H9 (cell line): ENCODE results near the gene SLC27A1. TPM values are rescaled to one million over a fixed set of nuclear protein-coding genes. Genes with fewer than 3 reads are reported as not detected.

Source experiments
- DNase-seq: peaks from one replicate; pipeline ENCODE4 v3.0.0-alpha.2; 2017
- H2AFZ ChIP-seq: one replicate; pipeline ENCODE4 v1.6.1; 2013; ENCODE audit warnings: mild to moderate bottlenecking, low read length, control low read depth, moderate library complexity
- H2AK5ac ChIP-seq: 2 replicates; pipeline ENCODE4 v1.6.1; 2013; ENCODE audit warnings: low read length, control low read depth, mixed read lengths; ENCODE audit not compliant: insufficient read length
- H2BK120ac ChIP-seq: one replicate; pipeline ENCODE4 v1.6.1; 2013; ENCODE audit warnings: low read depth, mild to moderate bottlenecking, low read length, control low read depth, inconsistent platforms; ENCODE audit not compliant: poor library complexity, severe bottlenecking
- H2BK12ac ChIP-seq: 2 replicates; pipeline ENCODE4 v1.6.1; 2013; ENCODE audit warnings: low read length, control low read depth, mixed read lengths, low read depth; ENCODE audit not compliant: insufficient read length
- H2BK15ac ChIP-seq: 2 replicates; pipeline ENCODE4 v1.6.1; 2013; ENCODE audit warnings: low read depth, low read length, control low read depth
- H2BK20ac ChIP-seq: one replicate; pipeline ENCODE4 v1.6.1; 2013; ENCODE audit warnings: low read depth, mild to moderate bottlenecking, low read length, control low read depth, inconsistent platforms; ENCODE audit not compliant: poor library complexity, severe bottlenecking
- H2BK5ac ChIP-seq: 2 replicates; pipeline ENCODE4 v1.6.1; 2013; ENCODE audit warnings: low read length, control low read depth, mixed read lengths; ENCODE audit not compliant: insufficient read length
- H3K14ac ChIP-seq: 2 replicates; pipeline ENCODE4 v1.6.1; 2013; ENCODE audit warnings: low read length, control low read depth; ENCODE audit not compliant: insufficient read depth
- H3K18ac ChIP-seq: 2 replicates; pipeline ENCODE4 v1.6.1; 2013; ENCODE audit warnings: low read depth, mild to moderate bottlenecking, mixed read lengths, low read length, control low read depth; ENCODE audit not compliant: insufficient read length
- H3K23ac ChIP-seq: 2 replicates; pipeline ENCODE4 v1.6.1; 2013; ENCODE audit warnings: low read length, control low read depth, mixed read lengths, low read depth; ENCODE audit not compliant: insufficient read length
- H3K23me2 ChIP-seq: 2 replicates; pipeline ENCODE4 v1.6.1; 2013; ENCODE audit warnings: low read depth, mild to moderate bottlenecking, mixed read lengths, low read length, control low read depth; ENCODE audit not compliant: insufficient read length, poor library complexity, severe bottlenecking
- H3K27ac ChIP-seq: 2 replicates; pipeline ENCODE4 v1.5.1; 2013; ENCODE audit warnings: low read length, control low read depth, mixed read lengths, low read depth; ENCODE audit not compliant: insufficient read length
- H3K27me3 ChIP-seq: 2 replicates; pipeline ENCODE4 v1.6.1; 2013; ENCODE audit warnings: low read length, control low read depth, inconsistent platforms; ENCODE audit not compliant: insufficient read depth
- H3K4ac ChIP-seq: 2 replicates; pipeline ENCODE4 v1.6.1; 2013; ENCODE audit warnings: low read depth, mild to moderate bottlenecking, control low read depth, inconsistent platforms, low read length, moderate library complexity
- H3K4me1 ChIP-seq: 2 replicates; pipeline ENCODE4 v1.6.1; 2013; ENCODE audit warnings: low read length, control low read depth, inconsistent platforms; ENCODE audit not compliant: insufficient read depth
- H3K4me2 ChIP-seq: 2 replicates; pipeline ENCODE4 v1.6.1; 2013; ENCODE audit warnings: low read length, control low read depth, mixed read lengths; ENCODE audit not compliant: insufficient read length, insufficient read depth
- H3K56ac ChIP-seq: 2 replicates; pipeline ENCODE4 v1.6.1; 2013; ENCODE audit warnings: low read depth, mild to moderate bottlenecking, mixed read lengths, low read length, control low read depth; ENCODE audit not compliant: insufficient read length
- H3K79me1 ChIP-seq: 2 replicates; pipeline ENCODE4 v1.6.1; 2013; ENCODE audit warnings: low read depth, mild to moderate bottlenecking, moderate library complexity, low read length, control low read depth, inconsistent platforms; ENCODE audit not compliant: insufficient read depth, poor library complexity, severe bottlenecking
- H3K79me2 ChIP-seq: 2 replicates; pipeline ENCODE4 v1.6.1; 2013; ENCODE audit warnings: low read length, control low read depth, inconsistent platforms; ENCODE audit not compliant: insufficient read depth
- H3K9ac ChIP-seq: 2 replicates; pipeline ENCODE4 v1.6.1; 2013; ENCODE audit warnings: low read length, control low read depth, mixed read lengths; ENCODE audit not compliant: insufficient read length; ENCODE audit errors: extremely low read depth
- H3K9me3 ChIP-seq: one replicate; pipeline ENCODE4 v1.6.1; 2013; ENCODE audit warnings: low read depth, low read length, inconsistent platforms; ENCODE audit not compliant: control insufficient read depth
- H3T11ph ChIP-seq: one replicate; pipeline ENCODE4 v1.6.1; 2013; ENCODE audit warnings: mild to moderate bottlenecking, low read length, control low read depth, inconsistent platforms
- H4K20me1 ChIP-seq: one replicate; pipeline ENCODE4 v1.6.1; 2013; ENCODE audit not compliant: control insufficient read depth, insufficient read length, insufficient read depth
- H4K5ac ChIP-seq: 2 replicates; pipeline ENCODE4 v1.6.1; 2013; ENCODE audit warnings: low read depth, mild to moderate bottlenecking, mixed read lengths, low read length, control low read depth; ENCODE audit not compliant: insufficient read length
- H4K8ac ChIP-seq: replicated peaks from 2 replicates; pipeline ENCODE4 v1.6.1; 2013; ENCODE audit warnings: low read length, control low read depth, mixed read lengths, low read depth; ENCODE audit not compliant: insufficient read length
- H4K91ac ChIP-seq: 2 replicates; pipeline ENCODE4 v1.6.1; 2013; ENCODE audit warnings: low read depth, mild to moderate bottlenecking, moderate library complexity, mixed read lengths, low read length, control low read depth; ENCODE audit not compliant: insufficient read length
- H3K27ac Mint-ChIP-seq, 3 experiments: 2 replicates in 2 of 3; 3 replicates in 1 of 3; pipeline ENCODE4 v1.8.0; 2020 to 2021; ENCODE audit warnings: mixed read lengths in 3 of 3, mild to moderate bottlenecking in 1 of 3, moderate library complexity in 1 of 3
- H3K27me3 Mint-ChIP-seq: 2 replicates; pipeline ENCODE4 v1.8.0; 2021; ENCODE audit warnings: low read depth, mild to moderate bottlenecking, moderate library complexity, mixed read lengths
- H3K36me3 Mint-ChIP-seq, 3 experiments: 2 replicates in 2 of 3; 3 replicates in 1 of 3; pipeline ENCODE4 v1.8.0; 2020 to 2021; ENCODE audit warnings: low read depth in 3 of 3, mixed read lengths in 3 of 3; ENCODE audit not compliant: insufficient read depth in 1 of 3
- H3K4me1 Mint-ChIP-seq, 2 experiments: 2 replicates each; pipeline ENCODE4 v1.8.0; 2020; ENCODE audit warnings: mixed read lengths in 2 of 2
- H3K4me3 Mint-ChIP-seq, 2 experiments: 2 replicates in 1 of 2; 3 replicates in 1 of 2; pipeline ENCODE4 v1.8.0; 2020 to 2021; ENCODE audit warnings: mild to moderate bottlenecking in 2 of 2, mixed read lengths in 2 of 2, moderate library complexity in 1 of 2
- H3K9me3 Mint-ChIP-seq, 2 experiments: 2 replicates in 1 of 2; 3 replicates in 1 of 2; pipeline ENCODE4 v1.8.0; 2020; ENCODE audit warnings: mild to moderate bottlenecking in 2 of 2, mixed read lengths in 2 of 2, moderate library complexity in 1 of 2
- WGBS: extraction: QIAGEN DNeasy Blood & Tissue Kit; methylation state at CpG from one replicate; pipeline ENCODE4 v1.1.7; 2013; ENCODE audit warnings: missing lambda C conversion rate, low lambda C conversion rate, mixed read lengths; ENCODE audit not compliant: insufficient read length; ENCODE audit errors: extremely low coverage; 5-methylcytosine and 5-hydroxymethylcytosine counted together
- total RNA-seq: library from RNA; stranded (reverse); gene quantifications from 2 replicates; pipeline ENCODE4 v1.2.1, GENCODE V29; 2021
- TF ChIP-seq, protein P1 (sequence below): fragments of 200-600 bp; sonication (generic); conservative IDR thresholded peaks from 3 replicates; pipeline ENCODE4 v1.8.0; 2021; ENCODE audit warnings: antibody characterized with exemption, mild to moderate bottlenecking

Gene SLC27A1
- total RNA-seq, 1 experiment from 2014 or later = 6.4 TPM

DNA sequence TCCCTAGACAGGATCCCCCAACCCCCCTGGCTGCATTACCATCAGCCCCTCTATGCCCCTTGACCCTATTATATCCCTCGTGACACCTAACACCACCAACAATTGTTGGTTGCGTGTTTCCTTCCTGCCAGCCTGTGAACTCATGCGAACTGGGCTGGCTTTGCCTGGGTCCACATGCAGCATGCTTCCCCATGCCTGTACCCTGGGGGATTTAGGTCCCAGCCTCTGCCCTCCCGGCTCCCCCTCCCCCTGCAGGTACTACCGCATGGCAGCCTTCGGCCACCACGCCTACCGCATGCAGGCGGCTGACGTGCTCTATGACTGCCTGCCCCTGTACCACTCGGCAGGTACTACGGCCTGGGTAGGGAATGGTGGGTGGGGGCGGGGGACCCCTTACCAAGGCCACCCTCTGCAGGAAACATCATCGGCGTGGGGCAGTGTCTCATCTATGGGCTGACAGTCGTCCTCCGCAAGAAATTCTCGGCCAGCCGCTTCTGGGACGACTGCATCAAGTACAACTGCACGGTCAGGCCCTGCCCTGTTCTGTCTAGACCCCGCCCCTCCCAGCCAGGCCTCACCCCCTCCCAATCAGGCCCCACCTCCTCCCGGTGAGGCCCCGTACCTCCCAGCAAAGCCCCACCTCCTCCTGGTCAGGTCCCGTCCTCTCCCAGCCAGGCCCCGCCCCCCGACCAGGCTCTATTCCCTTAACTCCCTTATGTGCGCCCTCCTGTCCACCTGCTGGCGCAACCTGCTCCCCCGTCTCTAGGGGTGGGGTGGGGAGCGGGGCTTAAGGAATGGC, 18.5 kb downstream of the SLC27A1 start:
- Histone ChIP-seq H2BK15ac (no peak overlapping the region), H2BK12ac (no peak overlapping the region), H2BK120ac (no peak overlapping the region), H3K18ac (peak overlapping the region; percentile 4), H3K27ac (no peak overlapping the region), H3K79me1 (no peaks in the 10 kb centered on the region), H3K4me2 (peak overlapping the region; percentile 69), H3K27me3 (no peaks in the 10 kb centered on the region), H4K8ac (no peak overlapping the region), H3K23me2 (peaks cover 7% of the 10 kb centered on the region), H2BK20ac (no peak overlapping the region), H3T11ph (no peak overlapping the region), H2AFZ (no peak overlapping the region), H3K4ac (no peak overlapping the region), H4K91ac (no peak overlapping the region), H3K4me1 (peaks cover 7% of the 10 kb centered on the region; the same call in 1 of the 2 replicates), H3K56ac (no peak overlapping the region), H4K5ac (no peak overlapping the region), H3K9ac (peak overlapping the region; percentile 2), H2AK5ac (no peak overlapping the region), H3K23ac (no peak overlapping the region), H3K79me2 (no peaks in the 10 kb centered on the region), H4K20me1 (no peaks in the 10 kb centered on the region), H3K14ac (peak overlapping the region; percentile 43; the same call in 1 of the 2 replicates), H3K9me3 (no peaks in the 10 kb centered on the region), H2BK5ac (no peak overlapping the region)
- TF ChIP-seq, protein P1, sequence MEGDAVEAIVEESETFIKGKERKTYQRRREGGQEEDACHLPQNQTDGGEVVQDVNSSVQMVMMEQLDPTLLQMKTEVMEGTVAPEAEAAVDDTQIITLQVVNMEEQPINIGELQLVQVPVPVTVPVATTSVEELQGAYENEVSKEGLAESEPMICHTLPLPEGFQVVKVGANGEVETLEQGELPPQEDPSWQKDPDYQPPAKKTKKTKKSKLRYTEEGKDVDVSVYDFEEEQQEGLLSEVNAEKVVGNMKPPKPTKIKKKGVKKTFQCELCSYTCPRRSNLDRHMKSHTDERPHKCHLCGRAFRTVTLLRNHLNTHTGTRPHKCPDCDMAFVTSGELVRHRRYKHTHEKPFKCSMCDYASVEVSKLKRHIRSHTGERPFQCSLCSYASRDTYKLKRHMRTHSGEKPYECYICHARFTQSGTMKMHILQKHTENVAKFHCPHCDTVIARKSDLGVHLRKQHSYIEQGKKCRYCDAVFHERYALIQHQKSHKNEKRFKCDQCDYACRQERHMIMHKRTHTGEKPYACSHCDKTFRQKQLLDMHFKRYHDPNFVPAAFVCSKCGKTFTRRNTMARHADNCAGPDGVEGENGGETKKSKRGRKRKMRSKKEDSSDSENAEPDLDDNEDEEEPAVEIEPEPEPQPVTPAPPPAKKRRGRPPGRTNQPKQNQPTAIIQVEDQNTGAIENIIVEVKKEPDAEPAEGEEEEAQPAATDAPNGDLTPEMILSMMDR = peak; percentile 79
- WGBS = no CpG with 5 or more reads among the region's 31 CpGs
- Mint-ChIP-seq H3K4me1 (peaks cover 14 to 24% of the 10 kb centered on the region in 2 experiments), H3K36me3 (no peaks in the 10 kb centered on the region; a peak in 1 of 7 replicates), H3K4me3 (peak overlapping the region; percentile 81 to 90), H3K27ac (peak overlapping the region; percentile 10 to 97 (median 76); a peak in 3 of 7 replicates), H3K9me3 (peaks cover 0 to 2% of the 10 kb centered on the region in 2 experiments; a peak in 1 of 5 replicates), H3K27me3 (peaks cover 3% of the 10 kb centered on the region)
- peak; percentile 99 for DNase-seq
